Measurements from ENCODE around the gene C14orf119. TPM values are rescaled to one million over a fixed set of nuclear protein-coding genes. Genes with fewer than 3 reads are reported as not detected.

Gene C14orf119
- total RNA-seq, 1 experiment from 2014 or later, result 39.6 TPM

GRCh38 chr14:23066855-23067744 lies 28.2 kb upstream of the C14orf119 start:
- ATAC-seq (no peak), DNase-seq (ENCODE audit: low read depth, low spot score) (no peak)
- Histone ChIP-seq H3K27ac (ENCODE audit: low read length) (no peak overlapping the region), H3K4me3 (ENCODE audit: low read depth in 2 of 2, low read length in 2 of 2) (no peak overlapping the region), H3K4me1 (ENCODE audit: control insufficient read depth, insufficient read depth, low read length) (peaks cover 26% of the 10 kb centered on the region), H3K9me3 (ENCODE audit: control insufficient read depth, insufficient read depth, low read depth, low read length) (no peaks in the 10 kb centered on the region), H3K27me3 (ENCODE audit: control insufficient read depth, insufficient read depth, low read length) (no peaks in the 10 kb centered on the region), H3K36me3 (ENCODE audit: control insufficient read depth, insufficient read depth, low read length) (peaks cover 34% of the 10 kb centered on the region)
- CTCF ChIA-PET, result interaction anchor here (0.5 kb wide), 1 partner anchor 46 kb away, joined by 3 read pairs; no protein-coding TSS in a partner anchor
- no peak for TF ChIP-seq SIN3A (IDR thresholded peaks at IDR 0.05; ENCODE audit: borderline replicate concordance, insufficient read depth, low read depth, low read length)
- no peak for TF ChIP-seq CTCF (IDR thresholded peaks at IDR 0.05)
- no peak for TF ChIP-seq REST (IDR thresholded peaks at IDR 0.05; ENCODE audit: insufficient read depth in 1 of 2, low read depth in 2 of 2, low read length in 1 of 2)
- TF ChIP-seq TCF7L2 (IDR thresholded peaks at IDR 0.05; ENCODE audit: low read depth, low read length), result no peak
- TF ChIP-seq POLR2AphosphoS5 (IDR thresholded peaks at IDR 0.05; ENCODE audit: low read depth, low read length), result no peak
- in situ Hi-C loops (cut with HindIII; ENCODE audit: low pct_unique_long_range_greater_than_20kb, low sequenced_read_pairs) (no loop called here), intact Hi-C loops (cut with micrococcal nuclease; ENCODE audit: unreplicated experiment) (no loop called here)
- no TSS peak for BruUV-seq (replicated peaks)
- POLR2A ChIA-PET, result no interaction called here

- intact Hi-C loops (cut with micrococcal nuclease; ENCODE audit: unreplicated experiment), result no loop called here
- no peak for ATAC-seq
- POLR2A ChIA-PET, result interaction anchor here (0.9 to 1.3 kb wide), 2 partner anchors 27 to 41 kb away, joined by 5 to 6 read pairs; partner anchors contain the start of genes ACIN1 and C14orf119
These were observed 27.2 kb upstream of the C14orf119 start for GRCh38 chr14:23067847-23068788.

More at GRCh38 chr14:23067847-23068788, 27.2 kb upstream of the C14orf119 start:
- no peaks in the 10 kb centered on the region for H3K9me3 ChIP-seq (ENCODE audit: control insufficient read depth, insufficient read depth, low read depth, low read length)
- BruUV-seq (replicated peaks), result no TSS peak
- no peak overlapping the region; the same call in 1 of the 2 replicates for H3K27ac ChIP-seq (ENCODE audit: low read length)
- peaks cover 26% of the 10 kb centered on the region for H3K36me3 ChIP-seq (ENCODE audit: control insufficient read depth, insufficient read depth, low read length)
- no peak for TF ChIP-seq TCF7L2 (IDR thresholded peaks at IDR 0.05; ENCODE audit: low read depth, low read length)
- no peak for TF ChIP-seq CTCF (IDR thresholded peaks at IDR 0.05)
- no peak for TF ChIP-seq REST (IDR thresholded peaks at IDR 0.05; ENCODE audit: insufficient read depth in 1 of 2, low read depth in 2 of 2, low read length in 1 of 2)
- no peak for TF ChIP-seq POLR2AphosphoS5 (IDR thresholded peaks at IDR 0.05; ENCODE audit: low read depth, low read length)
- TF ChIP-seq SIN3A (IDR thresholded peaks at IDR 0.05; ENCODE audit: borderline replicate concordance, insufficient read depth, low read depth, low read length), result no peak
- CTCF ChIA-PET, result interaction anchor here (1.0 to 1.6 kb wide), 11 partner anchors 10 to 156 kb away, joined by 3 to 28 read pairs (median 4); partner anchors contain the start of genes ACIN1 and C14orf119
- no peaks in the 10 kb centered on the region for H3K27me3 ChIP-seq (ENCODE audit: control insufficient read depth, insufficient read depth, low read length)
- no peak for DNase-seq (ENCODE audit: low read depth, low spot score)
- peaks cover 19% of the 10 kb centered on the region for H3K4me1 ChIP-seq (ENCODE audit: control insufficient read depth, insufficient read depth, low read length)
- H3K4me3 ChIP-seq (ENCODE audit: low read depth in 2 of 2, low read length in 2 of 2), result no peak overlapping the region
- in situ Hi-C loops (cut with HindIII; ENCODE audit: low pct_unique_long_range_greater_than_20kb, low sequenced_read_pairs), result no loop called here

All from Panc1 (cell line).